GM12864 (cell line): ENCODE data around the gene FSTL5.

ENCODE experiments used
- DNase-seq: peaks from one replicate; pipeline ENCODE4 v3.0.0-alpha.2; 2011; ENCODE audit warnings: low read depth
- H3K4me3 ChIP-seq: 2 replicates; pipeline ENCODE4 v1.5.1; 2011; ENCODE audit warnings: mild to moderate bottlenecking, low read depth, low read length, control low read depth
- CTCF ChIP-seq: IDR thresholded peaks from 2 replicates; pipeline ENCODE4 v1.5.1; 2011; ENCODE audit warnings: low read depth, mild to moderate bottlenecking, moderate library complexity, low read length, control low read depth, inconsistent platforms; ENCODE audit errors: missing control alignments

Gene FSTL5

GRCh38 chr4:161656594-161656993, 507.2 kb downstream of the FSTL5 start:
- no peak for DNase-seq
- H3K4me3 ChIP-seq = no peak overlapping the region
- no peak for TF ChIP-seq CTCF

GRCh38 chr4:161655148-161655547, 508.7 kb downstream of the FSTL5 start:
- DNase-seq = no peak
- TF ChIP-seq CTCF = no peak
- H3K4me3 ChIP-seq = no peak overlapping the region

GRCh38 chr4:161653697-161654096, 510.1 kb downstream of the FSTL5 start:
- DNase-seq = no peak
- H3K4me3 ChIP-seq = no peak overlapping the region
- TF ChIP-seq CTCF = no peak

GRCh38 chr4:161651586-161651985, 512.2 kb downstream of the FSTL5 start:
- H3K4me3 ChIP-seq = no peak overlapping the region
- DNase-seq = no peak
- no peak for TF ChIP-seq CTCF

- no peak for DNase-seq
- no peak for TF ChIP-seq CTCF
- H3K4me3 ChIP-seq = no peak overlapping the region
These were observed 513.0 kb downstream of the FSTL5 start for GRCh38 chr4:161650812-161651211.

GRCh38 chr4:161647757-161648156, 516.0 kb downstream of the FSTL5 start:
- H3K4me3 ChIP-seq = no peak overlapping the region
- no peak for TF ChIP-seq CTCF
- no peak for DNase-seq

- DNase-seq = no peak
- no peak for TF ChIP-seq CTCF
- no peak overlapping the region for H3K4me3 ChIP-seq
These were observed 521.1 kb downstream of the FSTL5 start for GRCh38 chr4:161642708-161643107.
